Stomach (tissue), 19 donors: ENCODE data around the gene LARP1B. TPM values are rescaled to one million over a fixed set of nuclear protein-coding genes. Genes with fewer than 3 reads are reported as not detected.

ENCODE experiments used
- DNase-seq, 2 donors: peaks; one replicate each; pipeline versions ENCODE4 v3.0.0 to v3.0.0-alpha.2; 2013 to 2019
- H3K27ac ChIP-seq, 5 donors: fragments of 200-600 bp in 4 of 5; sonication (generic) in 4 of 5; one replicate each; pipeline ENCODE4 v1.5.1; 2013 to 2019; ENCODE audit warnings: mild to moderate bottlenecking in 1 of 5, moderate library complexity in 1 of 5
- H3K27me3 ChIP-seq, 3 donors: fragments of 200-600 bp; sonication (generic); one replicate each; pipeline ENCODE4 v1.5.1; 2017 to 2019; ENCODE audit warnings: mixed run types in 1 of 3
- H3K36me3 ChIP-seq, 4 donors: fragments of 200-600 bp; sonication (generic); 1 replicate in 3 of 4; 2 replicates in 1 of 4; pipeline ENCODE4 v1.5.1; 2016 to 2019
- H3K4me1 ChIP-seq, 4 donors: fragments of 200-600 bp; sonication (generic); one replicate each; pipeline ENCODE4 v1.5.1; 2016 to 2019
- H3K4me3 ChIP-seq, 4 donors: fragments of 200-600 bp; sonication (generic) in 3 of 4; one replicate each; pipeline ENCODE4 v1.5.1; 2016 to 2019; ENCODE audit warnings: mild to moderate bottlenecking in 1 of 4
- H3K9me3 ChIP-seq, 4 donors: fragments of 200-600 bp; sonication (generic); one replicate each; pipeline ENCODE4 v1.5.1; 2016 to 2019
- EP300 ChIP-seq: sonication (generic); formaldehyde crosslinking; IDR thresholded peaks from one replicate; pipeline ENCODE4 v1.6.1; 2017; ENCODE audit warnings: antibody characterized with exemption
- POLR2A ChIP-seq, 4 donors: fragments of 450-650 bp; IDR thresholded peaks; one replicate each; pipeline ENCODE4 v1.6.1; 2016; ENCODE audit warnings: antibody characterized with exemption in 4 of 4, control low read depth in 2 of 4, mild to moderate bottlenecking in 1 of 4, moderate library complexity in 1 of 4
- POLR2AphosphoS5 ChIP-seq, 3 donors: sonication (generic); formaldehyde crosslinking; IDR thresholded peaks; one replicate each; pipeline ENCODE4 v1.6.1; 2016; ENCODE audit warnings: antibody characterized with exemption in 3 of 3
- WGBS, 5 donors: extraction: QIAGEN DNeasy Blood & Tissue Kit in 3 of 5; methylation state at CpG; one replicate each; pipeline versions ENCODE4 v1.1.5 to v1.1.7; 2013 to 2018; 5-methylcytosine and 5-hydroxymethylcytosine counted together
- intact Hi-C: fragments of 100-400 bp; cut with DNase I; formaldehyde crosslinking; loops from one replicate; pipeline ENCODE4 v1.15.1; 2023; ENCODE audit warnings: low total_unique reads
- long read RNA-seq, 10 donors: transcript quantifications; one replicate each; lab custom pipeline, GENCODE V29; 2026
- polyA plus RNA-seq, 3 donors: library from polyadenylated mRNA; stranded (reverse); fragments of 200-250 nt; gene quantifications; one replicate each; pipeline ENCODE4 v1.2.3, GENCODE V29; 2013
- total RNA-seq, 5 donors: library from RNA; depleted of rRNA; stranded (reverse); fragments of >200 nt; gene quantifications; one replicate each; pipeline versions ENCODE4 v1.1.0 to v1.2.3, GENCODE V29; 2014 to 2016
- TF ChIP-seq, protein P1 (sequence below), 7 experiments: fragments of 450-650 bp in 4 of 7; fragments of 200-600 bp in 3 of 7; sonication (generic) in 3 of 7; IDR thresholded peaks; one replicate each; pipeline ENCODE4 v1.5.1; 2016 to 2019; ENCODE audit warnings: antibody characterized with exemption in 7 of 7, control low read depth in 2 of 7, mild to moderate bottlenecking in 1 of 7
- donor health status: healthy with polysubstance abuse.
- donor health status: Bipolar disorder and iron deficiency.
- donor health status: healthy.

The LARP1B gene
- total RNA-seq, result 100 to 1,000 TPM in 1 of 5 donors, 10 to 100 TPM in 3, 1 to 10 TPM in 1; 2.3 to 113 (median 40.7) TPM
- polyA plus RNA-seq, result 10 to 100 TPM; 10.7 to 17.4 (median 13.4) TPM
- long read RNA-seq, donor 1, result 0 reads
- long read RNA-seq, donor 2, result 0 reads
- long read RNA-seq, donor 3, result 0 reads
- long read RNA-seq, donor 4, result 0 reads
- long read RNA-seq, donor 5, partial matches to known transcripts, result 0 of 1 reads
- long read RNA-seq, donor 5, other reads (novel, unspliced or antisense), result 0 of 1 reads
- long read RNA-seq, donor 6, partial matches to known transcripts, result 0 of 1 reads
- long read RNA-seq, donor 6, other reads (novel, unspliced or antisense), result 0 of 1 reads
- long read RNA-seq, donor 7, partial matches to known transcripts, result 0 of 2 reads
- long read RNA-seq, donor 7, other reads (novel, unspliced or antisense), result 0 of 2 reads
- long read RNA-seq, donor 8, result 0 reads
- long read RNA-seq, donor 9, partial matches to known transcripts, result 0 of 2 reads
- long read RNA-seq, donor 9, other reads (novel, unspliced or antisense), result 0 of 2 reads
- long read RNA-seq, donor 10, result 0 reads

DNA sequence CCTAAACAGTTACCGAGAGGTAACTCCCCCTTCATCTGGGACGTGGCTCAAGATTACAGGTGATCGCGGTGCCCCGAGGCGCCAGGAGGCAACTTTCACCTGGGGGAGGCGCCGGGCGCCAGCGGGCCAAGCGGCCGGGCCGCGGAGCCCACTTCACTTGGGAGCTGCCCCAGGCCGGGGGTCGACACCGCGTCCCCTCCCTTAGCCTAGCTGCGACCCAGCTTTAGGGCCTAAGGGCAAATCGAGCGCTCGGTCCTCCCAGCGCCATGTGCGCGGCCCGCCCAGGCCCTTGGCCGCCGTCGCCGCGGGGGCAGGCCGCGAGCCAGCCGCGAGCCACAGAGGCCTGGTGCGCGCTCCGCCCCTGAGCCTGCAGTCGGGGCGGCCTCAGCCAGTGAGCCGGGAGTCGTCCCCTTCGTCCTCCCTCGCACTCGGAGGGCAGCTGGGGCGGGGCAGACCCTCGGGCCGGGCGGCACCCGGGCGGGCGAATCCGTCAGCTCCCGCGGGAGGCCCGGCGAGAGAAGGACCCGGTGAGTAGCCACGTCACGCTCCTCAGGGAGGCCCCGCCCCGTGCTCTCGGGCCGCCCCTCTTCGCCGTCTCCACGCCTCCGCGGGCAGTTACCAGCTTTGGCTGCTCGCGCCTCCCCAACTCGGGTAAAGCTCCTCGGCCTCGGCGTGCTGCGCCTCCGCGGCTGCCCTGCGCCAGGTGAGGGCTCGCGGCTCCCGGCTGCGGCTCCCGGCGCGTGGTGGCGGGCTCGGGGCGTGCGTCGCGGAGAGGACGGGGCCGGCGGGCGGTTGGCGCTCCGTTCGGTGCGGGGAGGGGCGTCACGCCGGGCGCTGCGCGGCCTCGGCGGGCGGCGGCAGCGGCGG, at the start of gene LARP1B:
LARP1B (plus strand) TSS at position 614 of the 867 bp plus-strand sequence. CDS start 13,640 bp downstream, outside the sequence.
- peak; percentile 97 to 99 for DNase-seq
- Histone ChIP-seq H3K4me3 (peak within 1 kb of the TSS; percentile 80 to 88 (median 84)), H3K4me1 (peaks cover 6 to 33% (median 22%) of the 10 kb centered on the region in 4 donors), H3K9me3 (no peaks in the 10 kb centered on the region), H3K27me3 (no peaks in the 10 kb centered on the region), H3K27ac (peak within 1 kb of the TSS; percentile 91 to 98 (median 96)), H3K36me3 (no peaks in the 10 kb centered on the region)
- TF ChIP-seq, protein P1, sequence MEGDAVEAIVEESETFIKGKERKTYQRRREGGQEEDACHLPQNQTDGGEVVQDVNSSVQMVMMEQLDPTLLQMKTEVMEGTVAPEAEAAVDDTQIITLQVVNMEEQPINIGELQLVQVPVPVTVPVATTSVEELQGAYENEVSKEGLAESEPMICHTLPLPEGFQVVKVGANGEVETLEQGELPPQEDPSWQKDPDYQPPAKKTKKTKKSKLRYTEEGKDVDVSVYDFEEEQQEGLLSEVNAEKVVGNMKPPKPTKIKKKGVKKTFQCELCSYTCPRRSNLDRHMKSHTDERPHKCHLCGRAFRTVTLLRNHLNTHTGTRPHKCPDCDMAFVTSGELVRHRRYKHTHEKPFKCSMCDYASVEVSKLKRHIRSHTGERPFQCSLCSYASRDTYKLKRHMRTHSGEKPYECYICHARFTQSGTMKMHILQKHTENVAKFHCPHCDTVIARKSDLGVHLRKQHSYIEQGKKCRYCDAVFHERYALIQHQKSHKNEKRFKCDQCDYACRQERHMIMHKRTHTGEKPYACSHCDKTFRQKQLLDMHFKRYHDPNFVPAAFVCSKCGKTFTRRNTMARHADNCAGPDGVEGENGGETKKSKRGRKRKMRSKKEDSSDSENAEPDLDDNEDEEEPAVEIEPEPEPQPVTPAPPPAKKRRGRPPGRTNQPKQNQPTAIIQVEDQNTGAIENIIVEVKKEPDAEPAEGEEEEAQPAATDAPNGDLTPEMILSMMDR (IDR thresholded peaks at IDR 0.05), result no peak
- peak; percentile 85 to 95 (median 94) for TF ChIP-seq POLR2AphosphoS5 (IDR thresholded peaks at IDR 0.05)
- no peak for TF ChIP-seq EP300
- TF ChIP-seq POLR2A (IDR thresholded peaks at IDR 0.05), result peak in 2 of 4 donors; percentile 21 to 77
- intact Hi-C loops, result loop anchor here (10.0 kb wide), 1 partner anchor 96 kb away; the partner anchor contains the start of genes ABHD18 and MFSD8
- WGBS, 5 donors, result 0 to 1% (median 1%) methylated on average over 18 to 112 of the region's 112 CpGs

DNA sequence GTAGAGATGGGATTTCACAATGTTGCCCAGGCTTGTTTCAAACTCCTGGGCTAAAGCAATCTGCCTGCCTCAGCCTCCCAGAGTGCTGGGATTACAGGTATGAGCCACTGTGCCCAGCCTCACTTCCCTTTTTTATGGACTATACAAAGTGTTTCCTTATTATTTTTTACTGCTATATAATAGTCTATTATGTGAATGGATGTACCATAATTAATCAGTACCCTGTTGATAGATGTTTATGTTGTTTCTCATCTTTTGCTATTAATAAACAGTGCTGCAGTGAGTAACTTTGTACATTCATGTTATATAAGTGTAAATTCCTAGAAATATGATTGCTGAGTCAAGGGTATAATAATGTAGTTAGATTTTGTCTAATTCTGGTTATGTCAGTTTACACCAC, 35.8 kb upstream of the LARP1B start:
- no peak for DNase-seq
- Histone ChIP-seq H3K27me3 (no peaks in the 10 kb centered on the region), H3K36me3 (peaks cover 22 to 98% (median 96%) of the 10 kb centered on the region in 4 donors), H3K4me1 (no peaks in the 10 kb centered on the region), H3K27ac (no peak overlapping the region), H3K9me3 (no peaks in the 10 kb centered on the region), H3K4me3 (no peak overlapping the region)
- intact Hi-C loops, result no loop called here
- TF ChIP-seq EP300 (no peak), POLR2AphosphoS5 (IDR thresholded peaks at IDR 0.05) (no peak), POLR2A (IDR thresholded peaks at IDR 0.05) (no peak)
- TF ChIP-seq, protein P1 (IDR thresholded peaks at IDR 0.05), result no peak

DNA sequence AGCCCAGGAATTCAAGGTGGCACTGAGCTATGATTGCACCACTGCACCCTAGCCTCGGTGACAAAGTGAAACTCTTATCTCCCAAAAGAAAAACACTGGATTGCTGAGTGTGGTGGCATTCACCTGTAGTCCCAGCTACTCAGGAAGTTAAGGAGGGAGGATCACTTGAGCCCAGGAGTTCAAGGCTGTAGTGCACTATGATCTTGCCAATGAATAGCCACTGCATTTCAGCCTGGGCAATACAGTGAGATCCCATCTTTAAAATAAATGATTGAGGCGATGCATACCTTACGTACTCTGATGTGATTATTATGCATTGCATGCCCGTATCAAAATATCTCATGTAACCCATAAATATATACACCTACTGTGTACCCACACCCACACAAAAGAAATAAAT, 31.2 kb upstream of the LARP1B start:
- no peak for TF ChIP-seq POLR2A (IDR thresholded peaks at IDR 0.05)
- TF ChIP-seq, protein P1 (IDR thresholded peaks at IDR 0.05), result no peak
- TF ChIP-seq EP300, result no peak
- Histone ChIP-seq H3K27ac (no peak overlapping the region), H3K9me3 (no peaks in the 10 kb centered on the region), H3K36me3 (peaks cover 6 to 86% (median 63%) of the 10 kb centered on the region in 4 donors), H3K4me1 (no peaks in the 10 kb centered on the region), H3K27me3 (no peaks in the 10 kb centered on the region), H3K4me3 (no peak overlapping the region)
- DNase-seq, result no peak
- intact Hi-C loops, result no loop called here
- WGBS, 5 donors, result 94 to 100% (median 98%) methylated on average over 4 of the region's 4 CpGs

DNA sequence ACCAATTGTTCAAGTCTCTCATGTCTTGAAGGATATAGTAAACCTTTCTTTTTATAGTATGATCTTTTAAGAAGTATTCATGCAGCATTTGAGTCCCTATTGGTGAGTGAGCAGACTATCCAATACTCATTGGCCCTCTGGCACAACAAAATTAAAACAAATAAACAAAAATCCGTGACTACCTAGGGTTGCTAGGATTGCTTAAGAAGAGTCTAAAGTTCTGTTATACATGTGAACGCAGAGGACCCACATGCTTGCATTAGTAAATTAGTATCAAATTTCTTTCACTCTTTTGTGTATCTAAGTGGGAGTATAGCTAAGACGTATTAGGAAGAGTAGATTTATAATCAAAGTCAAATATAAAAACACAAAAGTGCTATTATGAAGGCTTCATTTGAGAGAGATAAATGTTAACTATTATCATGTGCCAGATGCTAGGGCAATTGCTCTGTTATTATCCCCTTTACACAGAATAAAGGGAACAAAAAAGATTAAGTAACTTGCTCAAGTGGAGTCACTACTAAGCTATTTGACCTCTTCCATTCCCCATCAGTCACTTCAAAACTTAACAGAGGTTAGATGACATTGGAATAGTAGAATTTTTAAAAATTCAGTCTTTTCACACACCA, 29.2 kb upstream of the LARP1B start:
- Histone ChIP-seq H3K27ac (no peak overlapping the region), H3K4me1 (no peaks in the 10 kb centered on the region), H3K9me3 (no peaks in the 10 kb centered on the region), H3K36me3 (peaks cover 4 to 66% (median 54%) of the 10 kb centered on the region in 4 donors), H3K27me3 (no peaks in the 10 kb centered on the region), H3K4me3 (no peak overlapping the region)
- intact Hi-C loops, result no loop called here
- TF ChIP-seq EP300 (no peak), POLR2AphosphoS5 (IDR thresholded peaks at IDR 0.05) (no peak), POLR2A (IDR thresholded peaks at IDR 0.05) (no peak)
- TF ChIP-seq, protein P1 (IDR thresholded peaks at IDR 0.05), result no peak
- 57 to 73% (median 62%) methylated on average over 3 of the region's 3 CpGs for WGBS, 5 donors
- peak in 1 of 2 donors; percentile 4 for DNase-seq
